ENCODE measurements around the gene SH3BGRL.

DNA sequence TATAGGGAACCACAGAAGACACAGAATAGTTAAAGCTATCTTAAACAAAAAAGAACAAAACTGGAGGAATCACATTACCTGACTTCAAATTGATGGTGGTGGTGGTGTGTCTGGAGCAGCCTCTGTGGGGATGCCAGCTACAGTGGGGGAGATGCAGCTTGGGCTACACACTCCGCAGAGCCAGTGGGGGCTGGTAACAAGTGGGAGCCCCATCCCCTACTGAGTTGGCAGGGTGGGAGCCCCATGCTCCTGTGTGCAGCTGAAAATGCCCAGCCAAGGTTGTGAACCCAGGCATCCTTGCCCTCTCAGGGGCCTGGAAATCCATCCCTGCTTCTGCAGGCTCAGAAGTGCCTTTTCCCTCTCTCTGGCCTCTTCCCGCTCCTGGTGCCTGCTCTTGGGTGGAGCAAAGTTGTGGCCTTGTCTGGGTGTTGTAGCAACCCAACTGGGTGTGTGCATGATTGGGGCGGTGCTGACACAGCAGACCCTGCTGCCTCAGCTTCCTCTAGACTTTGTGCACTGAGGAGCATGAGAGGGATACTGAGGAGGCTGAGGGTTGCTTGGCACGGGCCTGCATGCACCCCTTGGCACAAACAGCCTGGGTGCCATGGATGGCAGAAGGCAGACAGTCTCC, 38.9 kb downstream of the SH3BGRL start:
- TF ChIP-seq, protein P1, sequence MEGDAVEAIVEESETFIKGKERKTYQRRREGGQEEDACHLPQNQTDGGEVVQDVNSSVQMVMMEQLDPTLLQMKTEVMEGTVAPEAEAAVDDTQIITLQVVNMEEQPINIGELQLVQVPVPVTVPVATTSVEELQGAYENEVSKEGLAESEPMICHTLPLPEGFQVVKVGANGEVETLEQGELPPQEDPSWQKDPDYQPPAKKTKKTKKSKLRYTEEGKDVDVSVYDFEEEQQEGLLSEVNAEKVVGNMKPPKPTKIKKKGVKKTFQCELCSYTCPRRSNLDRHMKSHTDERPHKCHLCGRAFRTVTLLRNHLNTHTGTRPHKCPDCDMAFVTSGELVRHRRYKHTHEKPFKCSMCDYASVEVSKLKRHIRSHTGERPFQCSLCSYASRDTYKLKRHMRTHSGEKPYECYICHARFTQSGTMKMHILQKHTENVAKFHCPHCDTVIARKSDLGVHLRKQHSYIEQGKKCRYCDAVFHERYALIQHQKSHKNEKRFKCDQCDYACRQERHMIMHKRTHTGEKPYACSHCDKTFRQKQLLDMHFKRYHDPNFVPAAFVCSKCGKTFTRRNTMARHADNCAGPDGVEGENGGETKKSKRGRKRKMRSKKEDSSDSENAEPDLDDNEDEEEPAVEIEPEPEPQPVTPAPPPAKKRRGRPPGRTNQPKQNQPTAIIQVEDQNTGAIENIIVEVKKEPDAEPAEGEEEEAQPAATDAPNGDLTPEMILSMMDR (IDR thresholded peaks at IDR 0.05): no peak
- TF ChIP-seq EZH2 (IDR thresholded peaks at IDR 0.05; ENCODE audit: borderline replicate concordance, insufficient read depth, low read depth, low read length, poor library complexity, severe bottlenecking): no peak

Data from B cell (primary cell).